ENCODE measurements around the gene ACVR1C.

- no peak for TF ChIP-seq CTCF (IDR thresholded peaks at IDR 0.05; ENCODE audit: insufficient read depth, low read depth, low read length)
- TF ChIP-seq EZH2 (IDR thresholded peaks at IDR 0.05; ENCODE audit: insufficient read depth, low read length): no peak
These were observed 139.8 kb downstream of the ACVR1C start for GRCh38 chr2:157488877-157489276.
